GM18873 (cell line): ENCODE results near the gene GJB3.
"Not testable (repeated sequence)": the region's sequence is repeated elsewhere in the genome, so short reads cannot be mapped to it uniquely, and the experiment has no call there.

Experiments used
- ATAC-seq: cut with Tn5 transposase; IDR thresholded peaks from one replicate; pipeline ENCODE4 v1.9.1; 2021; ENCODE audit warnings: mild to moderate bottlenecking, moderate library complexity, moderate number of reproducible peaks; ENCODE audit not compliant: unreplicated experiment, low FRiP score

GJB3 gene

DNA sequence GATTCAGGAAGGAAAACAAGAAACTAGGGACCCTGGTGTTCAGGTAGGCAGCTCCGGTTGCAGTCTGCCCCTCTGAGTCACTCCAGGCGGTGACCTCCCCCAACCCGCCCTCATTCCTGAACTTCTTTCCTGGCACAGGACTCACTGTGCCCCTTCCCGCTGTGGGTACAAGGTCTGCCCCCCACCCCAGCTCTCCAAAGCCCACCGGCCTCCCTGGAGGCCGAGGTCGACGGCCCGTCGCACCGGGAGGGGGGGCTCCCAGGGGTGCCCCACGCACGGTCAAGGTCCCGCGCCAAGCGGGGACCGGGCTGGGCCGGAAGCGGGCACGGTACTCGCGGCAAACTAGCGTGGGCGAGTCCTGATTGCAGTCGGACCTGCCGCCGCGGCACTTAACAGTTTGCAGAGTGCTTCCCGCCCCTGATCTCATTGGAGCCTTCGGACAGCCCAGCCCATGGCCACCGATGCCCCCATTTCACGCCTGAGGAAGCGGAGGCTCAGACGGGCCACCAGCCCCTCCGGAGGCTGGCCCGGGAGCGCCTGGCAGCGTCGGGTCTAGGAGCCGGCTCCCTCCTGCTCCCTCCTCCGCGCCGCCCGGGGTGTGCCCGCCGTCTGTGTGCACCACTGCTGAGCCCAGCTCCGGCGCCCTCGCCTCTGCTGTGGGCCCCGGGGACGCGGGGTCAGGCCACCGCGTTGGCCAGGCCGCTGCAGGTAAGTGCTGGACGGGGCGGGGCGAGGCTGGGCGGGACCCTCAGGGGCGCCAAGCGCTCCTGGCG lies at the start of gene GJB3:
TSS of gene GJB3 (plus strand) at position 144 of the 773 bp plus-strand sequence. CDS start 3,549 bp downstream, outside the sequence.
- no peak for ATAC-seq

DNA sequence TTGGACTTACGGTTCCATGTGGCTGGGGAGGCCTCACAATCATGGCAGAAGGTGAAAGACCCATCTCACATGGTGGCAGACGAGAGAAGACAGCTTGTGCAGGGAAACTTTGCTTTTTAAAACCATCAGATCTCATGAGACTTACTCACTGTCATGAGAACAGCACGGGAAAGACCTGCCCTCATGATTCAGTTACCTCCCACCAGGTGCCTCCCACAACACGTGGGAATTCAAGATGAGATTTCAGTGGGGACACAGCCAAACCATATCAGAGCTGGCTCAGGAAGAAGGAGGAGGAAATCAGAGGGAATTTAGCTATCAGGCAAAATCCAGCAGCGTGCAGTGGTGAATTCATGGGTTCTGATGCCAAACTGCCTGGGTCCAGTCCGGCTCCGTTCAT lies 48.2 kb upstream of the GJB3 start:
- ATAC-seq: not testable (repeated sequence)

DNA sequence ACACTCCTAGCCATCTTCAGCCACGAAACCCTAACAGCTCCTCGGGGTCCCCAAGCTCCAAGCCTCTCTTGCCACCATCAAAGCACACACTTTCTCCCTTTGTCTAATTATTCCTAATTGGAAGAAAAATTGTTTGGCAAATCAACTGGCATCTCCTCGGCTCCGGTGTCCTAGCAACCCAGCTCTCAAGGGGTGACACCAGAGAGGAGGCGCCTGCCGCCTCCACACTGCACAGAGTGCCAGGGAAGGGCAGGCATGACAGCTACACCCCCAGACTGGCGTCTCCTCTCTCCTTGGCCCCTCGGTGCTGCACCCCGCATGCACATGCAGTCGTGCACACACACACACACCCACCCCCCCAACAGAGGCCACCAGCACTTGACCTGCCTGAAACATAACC lies 44.3 kb upstream of the GJB3 start:
- ATAC-seq: no peak

DNA sequence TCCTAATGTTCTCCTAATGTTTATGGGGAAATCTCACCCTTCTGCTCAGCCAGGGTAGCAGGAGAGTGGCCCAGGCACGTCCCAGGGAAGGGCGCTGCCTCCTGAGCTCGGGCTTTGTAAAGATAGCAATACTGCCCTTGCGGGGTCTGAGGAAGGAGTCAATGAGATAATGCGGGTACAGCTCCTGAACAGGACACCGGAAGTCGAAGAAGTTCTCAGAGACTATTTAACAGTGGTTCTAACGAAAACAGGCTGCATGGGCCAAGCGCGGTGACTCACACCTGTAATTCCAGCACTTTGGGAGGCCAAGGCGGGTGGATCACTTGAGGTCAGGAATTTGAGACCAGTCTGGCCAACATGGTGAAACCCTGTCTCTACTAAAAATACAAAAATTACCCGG lies 43.8 kb upstream of the GJB3 start:
- not testable (repeated sequence) for ATAC-seq

DNA sequence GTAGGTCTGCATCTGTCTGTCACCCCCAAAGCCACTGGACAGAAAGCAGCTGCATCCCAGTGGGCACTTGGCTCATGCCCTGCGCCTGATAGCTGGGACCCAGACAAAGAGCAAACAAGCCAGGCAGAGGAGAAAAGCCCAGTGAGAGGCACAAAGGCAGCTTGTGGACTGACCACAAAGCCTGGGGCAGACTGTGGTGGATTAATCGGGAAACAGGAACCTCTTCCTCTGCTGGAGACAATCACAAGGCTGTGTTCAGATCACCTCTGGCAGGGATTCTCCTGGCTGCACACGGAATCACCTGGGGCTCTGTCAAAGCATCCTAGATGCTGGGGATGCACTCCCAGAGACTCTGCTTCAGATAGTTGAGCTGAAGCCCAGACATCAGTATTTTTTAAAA lies 41.4 kb upstream of the GJB3 start:
- no peak for ATAC-seq

DNA sequence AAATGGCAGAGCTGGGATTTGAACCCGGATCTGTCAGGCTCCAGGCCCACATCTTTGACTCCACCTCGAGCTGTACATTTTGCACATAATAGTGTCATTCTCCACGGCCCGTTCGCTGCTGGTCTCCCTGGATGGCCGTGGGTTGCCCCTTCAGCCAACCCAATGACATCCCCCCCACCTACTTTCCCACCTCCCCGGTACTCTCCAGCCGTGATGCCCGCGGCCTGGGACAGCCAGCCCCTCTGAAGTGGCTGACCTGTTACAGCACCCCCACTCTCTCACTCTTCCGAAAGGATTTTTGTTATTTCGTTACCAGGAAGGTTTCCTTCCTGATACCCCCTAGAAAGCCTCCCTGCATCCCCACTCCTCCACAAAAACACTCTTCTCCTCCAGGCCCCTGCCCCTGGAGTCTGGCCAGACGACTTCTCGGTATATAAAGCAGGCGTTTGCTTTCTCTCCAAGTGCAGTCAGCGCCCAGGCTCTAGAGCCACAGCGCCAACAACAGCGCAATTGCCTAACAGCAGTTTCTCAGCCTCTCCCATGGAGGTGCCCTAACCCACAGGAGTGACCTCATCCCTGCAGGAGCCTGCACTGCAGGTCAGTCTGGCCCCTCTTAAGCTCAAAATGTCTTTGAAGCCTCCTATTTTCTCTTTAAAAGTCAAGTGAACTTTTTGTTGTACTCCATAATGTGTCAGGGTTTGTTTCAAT lies 40.7 kb upstream of the GJB3 start:
- no peak for ATAC-seq

DNA sequence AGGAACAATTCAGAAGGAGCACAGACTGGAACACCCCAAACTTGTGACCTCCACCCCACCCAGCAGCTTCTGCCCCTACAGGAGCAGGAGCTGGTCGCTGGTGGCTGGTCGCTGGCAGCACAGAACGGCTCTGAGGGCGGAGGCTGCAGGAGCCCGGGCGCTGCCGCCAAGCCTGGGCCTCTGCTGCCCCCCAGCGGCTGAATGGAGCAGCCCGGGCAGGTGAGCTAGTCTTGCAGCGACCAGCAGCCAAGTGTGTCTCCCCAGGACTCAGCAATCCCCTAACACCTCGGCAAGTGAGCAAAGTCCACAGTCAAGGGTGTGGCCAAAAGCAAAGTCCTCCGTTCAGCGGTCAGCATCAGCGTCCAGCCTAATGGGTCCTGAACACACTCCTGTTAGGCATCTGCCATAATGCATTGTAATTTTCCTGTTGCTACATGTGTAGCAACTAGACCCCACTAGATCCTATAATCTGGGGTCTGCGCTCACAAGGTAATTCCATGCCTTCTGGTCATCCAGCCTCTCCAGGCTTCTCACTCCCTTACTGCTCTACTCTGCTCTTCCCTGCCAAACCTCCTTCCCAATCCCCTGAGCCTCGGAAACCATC lies 38.2 kb upstream of the GJB3 start:
- no peak for ATAC-seq

DNA sequence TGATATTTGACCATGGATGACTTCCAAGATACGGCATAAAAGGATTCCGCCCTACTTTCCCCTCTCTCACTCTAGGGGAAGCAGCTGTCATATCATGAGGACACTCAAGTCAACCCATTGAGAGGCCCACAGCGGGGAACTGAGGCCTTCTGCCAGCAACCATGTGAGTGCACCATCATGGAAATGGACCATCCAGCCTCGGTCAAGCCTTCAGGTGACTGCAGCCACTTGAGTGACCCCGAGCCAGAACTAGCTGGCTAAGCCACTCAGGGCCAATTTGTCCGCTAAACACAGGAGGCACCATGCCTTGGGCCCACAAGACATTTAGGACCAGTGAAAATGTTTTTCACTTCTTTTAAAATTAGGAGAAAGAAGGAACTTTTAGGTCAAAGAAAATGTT lies 37.2 kb upstream of the GJB3 start:
- ATAC-seq: no peak

DNA sequence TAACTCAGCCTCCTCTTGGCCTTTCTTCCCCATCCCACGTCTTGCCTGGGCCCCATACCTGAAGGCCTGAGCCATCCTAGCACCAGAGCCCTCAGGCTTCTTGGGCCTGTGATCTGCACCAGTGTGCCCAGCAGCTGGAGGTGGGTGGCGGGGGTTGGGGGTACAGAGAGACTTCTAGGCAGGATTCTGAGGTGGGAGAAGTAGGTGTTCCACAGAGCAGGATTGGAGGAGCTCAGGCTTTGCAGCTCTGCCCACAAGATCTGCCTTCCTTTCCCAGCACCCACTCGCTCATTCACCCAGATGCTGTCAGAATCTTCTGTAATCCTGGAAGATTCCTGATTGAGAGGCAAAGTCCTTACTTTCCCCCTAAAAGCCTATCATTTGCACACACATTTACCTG lies 36.2 kb upstream of the GJB3 start:
- ATAC-seq: no peak

DNA sequence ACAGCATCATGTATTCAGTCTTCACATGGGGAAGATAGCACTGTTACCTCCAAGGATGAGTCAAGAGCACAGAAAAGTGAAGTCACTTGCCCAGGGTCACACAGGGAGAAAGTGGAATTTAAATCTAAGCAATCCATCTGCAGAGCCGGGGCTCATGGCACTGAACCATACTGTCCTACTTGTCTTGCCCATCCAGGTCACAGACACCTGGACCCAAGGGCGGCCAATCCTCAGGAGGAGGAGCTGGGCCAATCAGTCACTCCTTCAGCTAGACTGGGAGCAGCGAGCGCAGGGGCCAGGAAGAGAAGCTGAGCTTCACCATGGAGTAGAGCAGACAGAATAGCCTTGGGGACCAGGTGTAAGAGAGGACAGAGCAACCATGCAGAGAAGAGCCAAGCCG lies 35.3 kb upstream of the GJB3 start:
- no peak for ATAC-seq

DNA sequence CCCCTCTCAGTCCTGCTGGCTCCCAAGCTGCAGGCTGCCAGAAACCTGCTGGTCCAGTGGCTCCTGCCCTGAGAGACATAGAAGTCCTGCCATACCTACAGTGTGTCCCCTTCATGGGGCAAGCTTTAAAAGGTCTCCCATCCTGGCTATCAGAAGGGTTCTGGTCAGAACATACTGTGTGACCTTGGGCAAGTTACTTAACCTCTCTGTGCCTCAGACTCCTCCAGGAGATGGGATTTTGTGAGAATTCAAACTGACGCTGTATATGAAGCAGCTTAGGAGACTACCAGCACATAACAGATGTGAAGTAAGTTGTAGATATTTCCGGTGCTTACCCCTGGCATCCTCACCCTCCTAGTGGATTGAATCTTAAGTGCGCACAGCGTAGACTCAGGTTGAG lies 34.9 kb upstream of the GJB3 start:
- no peak for ATAC-seq

DNA sequence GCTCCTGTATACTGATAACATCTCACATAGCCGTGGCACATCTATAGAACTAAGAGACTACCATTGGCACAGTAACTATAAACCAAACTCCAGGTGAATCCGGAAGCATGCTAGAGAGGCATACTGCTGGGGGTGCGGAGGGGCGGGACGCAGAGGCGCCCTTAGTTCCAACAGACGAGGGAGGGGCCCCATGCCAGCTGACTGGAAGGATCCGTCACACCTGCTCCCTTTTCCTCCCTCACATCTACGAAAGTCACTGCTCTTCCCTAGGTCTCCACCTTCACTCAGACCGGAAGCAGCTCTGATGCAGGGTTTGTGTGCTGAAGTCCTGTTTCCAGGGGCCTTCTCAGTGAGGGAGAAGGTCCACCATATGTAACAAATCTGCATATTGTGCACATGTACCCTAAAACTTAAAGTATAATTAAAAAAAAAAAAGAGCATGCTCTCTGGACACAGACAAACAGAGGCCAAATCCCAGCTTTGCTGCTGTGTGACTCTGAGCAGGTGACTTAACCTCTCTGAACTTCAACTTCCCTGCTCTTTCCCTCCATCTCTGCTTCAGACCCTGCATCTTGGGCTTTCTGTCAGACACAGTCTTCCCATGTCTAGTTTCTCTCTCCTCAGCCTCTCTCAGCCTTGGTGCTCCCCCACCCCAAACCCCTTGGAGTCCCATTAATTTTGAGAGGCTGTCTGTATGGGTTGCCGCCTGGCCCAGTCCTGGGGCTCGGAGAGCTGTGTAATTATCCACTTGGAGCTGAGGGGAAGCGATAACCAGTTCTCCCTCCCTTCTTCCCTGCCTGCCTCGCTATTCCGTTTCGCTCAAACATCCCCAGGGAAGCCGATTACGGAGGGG lies 34.0 kb upstream of the GJB3 start:
- ATAC-seq: no peak

DNA sequence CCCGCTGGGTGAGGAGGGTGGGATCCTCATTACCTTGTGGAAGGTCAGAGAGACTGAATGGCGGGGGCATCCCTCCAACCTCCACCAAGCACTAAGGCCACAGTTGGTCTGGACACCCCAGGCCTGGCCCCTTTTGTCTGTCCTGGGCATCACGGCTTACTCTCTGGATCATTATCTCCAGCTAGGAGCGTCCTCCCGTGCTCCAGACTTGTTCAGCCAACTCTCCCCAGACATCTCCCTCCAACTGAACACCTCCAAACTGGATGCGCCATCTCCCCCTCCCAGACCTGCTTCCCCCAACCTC lies 33.4 kb upstream of the GJB3 start:
- no peak for ATAC-seq

DNA sequence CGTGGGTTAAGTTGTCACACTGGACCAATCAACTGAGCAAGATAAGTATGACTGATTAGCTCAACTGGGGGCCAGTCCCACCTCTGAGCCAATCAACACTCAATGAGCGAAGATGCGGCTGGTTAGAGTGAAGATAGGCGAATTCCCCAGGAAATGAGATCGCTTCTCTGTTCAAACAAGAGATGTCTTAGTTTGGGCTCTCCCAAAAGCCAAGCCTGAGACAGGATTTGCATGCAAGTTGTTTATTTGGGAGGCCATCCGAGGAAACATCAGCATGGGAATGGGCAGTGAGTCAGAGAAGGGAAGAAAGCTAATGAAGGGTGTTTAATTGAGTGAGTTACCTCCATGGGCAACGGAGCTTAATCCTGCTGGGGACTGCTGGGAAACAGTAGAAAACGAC lies 31.0 kb upstream of the GJB3 start:
- ATAC-seq: no peak

DNA sequence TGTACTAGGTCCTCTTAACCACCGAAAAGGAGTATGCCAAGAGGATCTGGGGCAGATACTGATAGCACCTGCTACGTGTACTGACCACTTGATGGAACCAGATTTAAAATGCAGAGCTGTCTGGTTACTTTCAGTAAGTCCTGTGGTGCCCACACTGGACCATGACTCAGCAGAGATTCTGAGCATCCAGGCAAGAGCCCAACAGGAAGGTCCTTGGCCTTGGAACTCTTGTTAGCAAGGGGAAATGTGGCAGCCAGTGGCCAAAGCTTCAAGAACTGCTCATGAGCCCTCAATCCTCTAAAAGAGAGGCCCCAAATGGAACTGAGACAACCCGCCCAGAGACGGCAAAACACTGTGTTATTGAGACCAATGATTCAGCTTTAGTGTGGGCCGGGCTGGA lies 30.4 kb upstream of the GJB3 start:
- no peak for ATAC-seq

DNA sequence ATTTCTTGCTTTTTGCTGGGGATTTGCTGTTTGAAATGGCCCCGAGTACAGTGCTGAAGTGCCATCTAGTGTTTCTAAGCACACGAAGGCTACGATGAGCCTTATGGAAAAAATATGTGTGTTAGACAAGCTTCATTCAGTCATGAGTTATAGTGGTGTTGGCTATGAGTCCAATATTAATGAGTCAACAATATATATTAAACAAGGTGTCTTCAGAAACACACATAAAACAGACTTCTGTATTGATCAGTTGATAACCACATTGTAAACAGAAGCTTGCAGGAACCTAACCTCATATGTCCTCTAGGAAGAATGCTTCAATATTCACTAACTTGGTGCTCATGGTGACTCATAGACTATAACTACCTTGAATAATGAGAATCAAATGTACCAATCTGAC lies 27.9 kb upstream of the GJB3 start:
- no peak for ATAC-seq

DNA sequence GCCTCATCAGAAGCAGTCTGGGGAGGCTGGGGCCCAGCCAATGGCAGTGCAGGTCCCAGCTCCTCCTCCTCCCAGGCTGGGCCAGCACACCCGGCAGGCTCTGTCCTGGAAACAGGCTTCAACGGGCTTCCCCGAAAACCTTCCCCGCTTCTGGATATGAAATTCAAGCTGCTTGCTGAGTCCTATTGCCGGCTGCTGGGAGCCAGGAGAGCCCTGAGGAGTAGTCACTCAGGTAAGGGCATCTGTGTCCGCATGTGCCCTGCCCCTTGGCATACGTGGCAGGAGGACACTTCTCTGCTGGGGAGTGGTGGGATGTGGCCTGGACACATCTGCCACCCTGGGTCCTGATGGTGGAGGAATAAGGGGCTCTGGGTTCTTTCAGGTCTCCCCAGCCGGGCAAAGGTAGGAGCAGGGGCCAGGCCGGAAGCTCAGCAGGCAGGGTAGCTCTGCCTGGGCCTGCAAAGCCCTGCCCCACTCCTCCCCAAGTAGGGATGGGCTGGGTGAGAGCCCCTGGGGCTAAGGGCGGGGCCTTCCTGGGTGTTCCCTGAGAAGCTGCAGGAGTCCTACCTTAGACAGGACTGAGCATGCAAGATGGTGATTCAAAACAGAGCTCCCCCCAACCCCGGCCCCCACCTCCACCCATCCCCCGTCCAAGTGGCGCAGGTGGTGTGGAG lies 25.9 kb upstream of the GJB3 start, which contains the start of gene GJB5:
TSS of gene GJB5 (plus strand) at position 84 of the 674 bp plus-strand sequence. CDS start 2,284 bp downstream, outside the sequence.
- no peak for ATAC-seq

DNA sequence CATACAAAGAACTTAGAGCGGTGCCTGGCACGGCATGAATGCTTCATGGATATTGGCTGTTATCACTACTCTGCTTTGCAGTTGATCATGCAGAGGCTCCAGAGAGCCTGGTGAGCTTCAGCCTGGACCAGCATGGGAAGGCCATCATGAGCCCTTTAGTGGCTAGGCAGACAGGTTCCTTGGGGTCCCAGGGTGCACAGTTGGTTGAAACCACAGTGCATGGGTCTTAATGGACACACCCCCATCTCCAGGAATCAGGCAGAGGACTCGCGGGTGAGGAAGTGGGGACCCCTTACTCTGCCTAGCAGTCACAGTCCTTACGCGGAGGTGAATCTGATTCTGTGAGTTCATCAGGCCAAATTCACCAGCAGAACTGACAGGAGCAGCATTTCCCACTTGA lies 25.1 kb upstream of the GJB3 start:
- ATAC-seq: no peak

DNA sequence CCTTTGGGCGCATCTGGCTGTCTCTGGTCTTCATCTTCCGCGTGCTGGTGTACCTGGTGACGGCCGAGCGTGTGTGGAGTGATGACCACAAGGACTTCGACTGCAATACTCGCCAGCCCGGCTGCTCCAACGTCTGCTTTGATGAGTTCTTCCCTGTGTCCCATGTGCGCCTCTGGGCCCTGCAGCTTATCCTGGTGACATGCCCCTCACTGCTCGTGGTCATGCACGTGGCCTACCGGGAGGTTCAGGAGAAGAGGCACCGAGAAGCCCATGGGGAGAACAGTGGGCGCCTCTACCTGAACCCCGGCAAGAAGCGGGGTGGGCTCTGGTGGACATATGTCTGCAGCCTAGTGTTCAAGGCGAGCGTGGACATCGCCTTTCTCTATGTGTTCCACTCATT lies 23.6 kb upstream of the GJB3 start:
- no peak for ATAC-seq

DNA sequence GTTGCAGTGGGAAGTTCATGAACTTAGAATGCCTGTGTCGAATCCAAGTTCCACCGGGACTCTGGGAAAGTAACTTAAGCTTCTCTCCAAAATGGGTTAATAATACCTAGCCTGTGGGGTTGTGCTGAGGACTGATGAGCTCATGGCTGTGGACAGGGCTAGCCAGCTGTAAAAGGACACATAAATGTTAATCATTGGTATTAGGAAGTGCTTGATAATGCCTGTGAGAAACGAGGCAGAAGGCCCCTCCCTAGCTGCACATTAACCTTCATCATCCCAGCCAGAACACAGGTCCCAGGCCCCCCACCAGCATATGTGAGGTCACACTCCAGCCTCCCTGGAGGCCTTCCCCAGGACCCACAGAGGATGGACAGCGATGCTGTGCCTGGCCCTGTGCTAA lies 22.3 kb upstream of the GJB3 start:
- ATAC-seq: no peak
